Fibroblast of the aortic adventitia (primary cell): ENCODE measurements around the gene PLEKHA6. TPM values are rescaled to one million over a fixed set of nuclear protein-coding genes. Genes with fewer than 3 reads are reported as not detected.
A peak's percentile ranks its signal among the peaks of the same experiment; 100 is the strongest.

Source experiments
- DNase-seq: peaks from one replicate; pipeline ENCODE4 v3.0.0-alpha.2; 2010; ENCODE audit warnings: low read depth
- H3K4me3 ChIP-seq: 2 replicates; pipeline ENCODE4 v1.5.1; 2011; ENCODE audit warnings: low read depth, mild to moderate bottlenecking, control low read depth, low read length, moderate library complexity
- total RNA-seq: library from RNA; depleted of rRNA; stranded (reverse); fragments of >200 nt; gene quantifications from 2 replicates; pipeline ENCODE4 v1.2.3, GENCODE V29; 2012; ENCODE audit warnings: low replicate concordance
- TF ChIP-seq, protein P1 (sequence below): IDR thresholded peaks from 2 replicates; pipeline ENCODE4 v1.5.1; 2011; ENCODE audit warnings: mild to moderate bottlenecking, low read length, control low read depth, inconsistent platforms; ENCODE audit not compliant: insufficient read depth

The PLEKHA6 gene
- total RNA-seq, 1 donor, result 3.6 TPM

DNA sequence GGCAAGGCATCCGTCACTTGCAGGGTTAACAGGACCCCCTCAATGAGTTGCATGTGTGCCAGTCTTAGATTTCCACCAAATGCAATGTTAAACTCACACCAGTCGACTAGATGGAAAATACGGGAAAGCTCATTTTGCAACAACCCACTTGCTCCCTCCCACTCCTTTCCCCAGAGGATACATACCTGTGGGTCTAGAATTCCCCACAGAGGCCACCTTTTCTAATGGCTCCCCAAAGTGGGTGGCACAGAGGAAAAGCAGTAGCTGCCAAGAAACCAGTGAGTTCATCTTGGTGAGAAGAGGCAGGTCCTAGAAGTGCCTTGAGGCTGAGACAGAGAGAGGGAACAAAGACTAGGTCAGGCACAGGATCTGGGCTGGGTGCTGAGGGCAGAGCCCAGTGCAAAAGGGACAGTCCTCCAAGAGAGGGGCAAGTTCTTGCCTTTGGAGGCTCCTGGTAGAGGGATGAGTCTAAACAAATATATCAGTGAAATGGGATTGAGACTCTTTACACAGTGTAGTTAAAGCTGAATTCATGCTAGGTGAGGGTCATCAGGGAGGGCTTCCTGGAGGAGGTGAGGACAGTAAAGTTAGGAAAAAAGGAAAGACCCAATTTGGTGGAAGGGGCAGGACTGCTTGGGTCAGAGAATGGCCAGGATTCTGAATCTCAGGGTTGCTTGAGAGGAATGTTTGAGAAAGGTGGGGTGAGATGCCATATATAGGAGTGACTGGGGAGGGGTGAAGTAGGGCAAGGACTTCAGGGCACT is 167.0 kb downstream of the PLEKHA6 start:
- no peak for DNase-seq
- H3K4me3 ChIP-seq, result no peak overlapping the region
- TF ChIP-seq, protein P1, sequence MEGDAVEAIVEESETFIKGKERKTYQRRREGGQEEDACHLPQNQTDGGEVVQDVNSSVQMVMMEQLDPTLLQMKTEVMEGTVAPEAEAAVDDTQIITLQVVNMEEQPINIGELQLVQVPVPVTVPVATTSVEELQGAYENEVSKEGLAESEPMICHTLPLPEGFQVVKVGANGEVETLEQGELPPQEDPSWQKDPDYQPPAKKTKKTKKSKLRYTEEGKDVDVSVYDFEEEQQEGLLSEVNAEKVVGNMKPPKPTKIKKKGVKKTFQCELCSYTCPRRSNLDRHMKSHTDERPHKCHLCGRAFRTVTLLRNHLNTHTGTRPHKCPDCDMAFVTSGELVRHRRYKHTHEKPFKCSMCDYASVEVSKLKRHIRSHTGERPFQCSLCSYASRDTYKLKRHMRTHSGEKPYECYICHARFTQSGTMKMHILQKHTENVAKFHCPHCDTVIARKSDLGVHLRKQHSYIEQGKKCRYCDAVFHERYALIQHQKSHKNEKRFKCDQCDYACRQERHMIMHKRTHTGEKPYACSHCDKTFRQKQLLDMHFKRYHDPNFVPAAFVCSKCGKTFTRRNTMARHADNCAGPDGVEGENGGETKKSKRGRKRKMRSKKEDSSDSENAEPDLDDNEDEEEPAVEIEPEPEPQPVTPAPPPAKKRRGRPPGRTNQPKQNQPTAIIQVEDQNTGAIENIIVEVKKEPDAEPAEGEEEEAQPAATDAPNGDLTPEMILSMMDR, result no peak

DNA sequence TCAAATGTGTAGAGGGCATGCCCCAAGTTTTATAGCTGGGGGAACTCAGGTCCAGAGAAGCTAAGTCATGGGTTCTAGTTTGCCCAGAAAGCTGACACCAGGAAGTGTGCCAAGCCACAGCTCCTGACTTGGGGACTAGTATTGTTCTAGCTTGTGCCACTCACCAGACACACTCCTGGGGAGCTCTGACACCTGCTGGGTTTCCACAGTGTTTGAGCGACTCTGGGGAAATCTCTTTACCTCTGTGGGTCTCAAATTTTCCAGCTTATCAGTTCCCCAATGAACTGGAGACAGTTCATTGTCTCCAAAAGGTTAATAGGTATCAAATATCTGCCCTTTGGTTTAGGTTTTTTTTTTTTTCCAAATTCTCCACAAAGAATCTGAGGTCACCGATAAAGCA is 167.7 kb downstream of the PLEKHA6 start:
- TF ChIP-seq, protein P1, result no peak
- no peak overlapping the region for H3K4me3 ChIP-seq
- DNase-seq, result no peak

DNA sequence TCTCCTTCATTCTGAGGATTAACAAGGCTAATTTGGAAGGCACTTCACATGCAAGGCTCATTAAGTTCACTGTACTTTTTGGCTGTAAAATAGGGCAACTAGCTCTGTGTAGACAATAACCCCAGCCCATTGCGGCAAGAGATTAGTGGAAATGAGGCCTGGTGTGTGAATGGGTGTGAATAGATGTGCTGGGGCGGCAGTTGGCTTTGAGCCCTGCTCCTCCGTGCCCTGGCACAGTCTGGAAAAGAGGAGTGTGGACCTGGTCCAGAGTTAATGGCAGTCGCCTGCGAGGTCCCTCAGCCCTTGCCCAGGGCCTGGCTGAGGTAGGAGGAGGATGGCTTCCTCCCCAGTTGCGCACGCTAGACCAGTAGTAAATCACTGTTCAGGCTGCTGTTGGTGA is 168.3 kb downstream of the PLEKHA6 start:
- DNase-seq, result no peak
- TF ChIP-seq, protein P1, result no peak
- H3K4me3 ChIP-seq, result no peak overlapping the region

DNA sequence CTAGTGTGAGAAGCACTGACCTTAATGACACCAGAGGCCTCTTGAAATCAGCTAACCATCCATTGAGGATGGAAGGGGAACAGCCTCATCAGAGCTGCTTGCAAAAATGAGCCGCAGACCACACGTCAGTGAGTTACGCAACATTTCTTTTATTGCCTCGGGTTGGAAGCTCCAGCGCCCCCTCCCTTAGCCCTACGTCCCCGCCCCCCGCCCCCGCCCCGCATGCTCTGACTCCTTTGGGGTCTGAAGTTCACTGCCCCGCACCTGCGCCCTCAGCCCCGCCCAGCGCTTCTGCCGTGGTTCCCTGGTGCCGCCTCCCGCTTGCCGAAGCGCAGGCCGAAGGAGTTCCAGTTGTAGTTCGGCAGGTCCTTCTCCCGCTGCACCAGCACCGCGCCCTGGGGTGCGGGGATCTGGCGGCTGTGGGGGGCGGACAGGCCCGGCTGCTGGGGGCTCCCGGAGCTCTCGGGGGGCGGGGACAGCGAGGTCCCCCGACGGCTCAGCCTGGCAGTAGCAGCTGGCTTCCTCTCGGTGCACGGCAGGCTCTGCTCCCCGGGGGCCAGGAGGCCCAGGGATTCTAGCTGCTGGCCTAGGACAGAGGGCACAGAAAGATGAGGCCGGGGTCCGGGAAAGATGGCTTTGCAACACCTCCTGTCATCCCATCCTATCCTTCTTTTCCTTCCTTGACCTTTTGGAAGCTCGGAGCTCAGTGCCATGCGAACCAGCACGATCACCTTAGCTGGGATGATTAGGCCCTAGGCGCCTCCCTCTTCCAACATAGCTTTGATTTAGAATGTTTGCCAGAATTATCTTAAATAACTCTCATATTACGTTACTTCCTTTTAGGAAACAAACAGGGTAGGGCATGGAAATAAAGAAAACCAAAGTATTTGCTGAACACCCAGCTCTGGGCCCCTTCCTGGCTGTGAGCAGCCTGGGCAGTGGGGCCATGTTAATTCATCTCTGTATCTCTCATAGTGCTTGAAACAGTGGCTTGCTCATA is 169.2 kb downstream of the PLEKHA6 start:
- no peak overlapping the region for H3K4me3 ChIP-seq
- TF ChIP-seq, protein P1, result no peak
- DNase-seq, result peak; percentile 56

DNA sequence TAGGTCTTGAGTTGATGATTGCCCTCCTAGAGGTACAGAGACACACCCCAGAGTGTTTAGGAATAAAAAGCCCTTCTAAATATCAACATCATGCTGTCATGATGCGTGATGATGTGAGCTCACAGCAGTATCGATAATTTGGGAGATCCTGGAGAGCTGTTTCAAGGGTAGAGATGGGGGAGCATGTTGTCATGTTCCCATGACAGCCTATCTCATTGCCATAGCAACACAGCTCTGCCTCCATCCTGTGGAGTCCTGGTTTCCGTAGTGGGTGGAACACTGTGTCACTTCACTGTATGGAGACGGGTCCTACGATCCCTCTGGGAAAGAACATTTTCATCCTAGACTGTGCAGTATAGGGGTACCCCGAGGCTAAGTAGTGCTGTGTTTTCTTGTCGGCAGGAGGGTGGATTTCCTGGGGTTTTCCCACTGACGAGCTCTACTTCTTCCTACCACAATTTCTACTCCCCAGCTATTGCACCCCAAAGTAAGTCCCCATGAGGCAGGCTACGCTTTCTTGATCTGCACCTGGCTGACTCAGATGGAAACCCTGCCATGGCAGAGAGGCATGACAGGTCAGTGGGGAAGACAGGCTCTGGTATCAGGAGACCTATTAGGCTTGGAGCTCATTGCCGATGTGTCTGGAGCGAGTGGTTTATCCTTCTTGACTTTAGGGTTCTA is 170.6 kb downstream of the PLEKHA6 start:
- H3K4me3 ChIP-seq, result no peak overlapping the region
- DNase-seq, result no peak
- TF ChIP-seq, protein P1, result no peak

DNA sequence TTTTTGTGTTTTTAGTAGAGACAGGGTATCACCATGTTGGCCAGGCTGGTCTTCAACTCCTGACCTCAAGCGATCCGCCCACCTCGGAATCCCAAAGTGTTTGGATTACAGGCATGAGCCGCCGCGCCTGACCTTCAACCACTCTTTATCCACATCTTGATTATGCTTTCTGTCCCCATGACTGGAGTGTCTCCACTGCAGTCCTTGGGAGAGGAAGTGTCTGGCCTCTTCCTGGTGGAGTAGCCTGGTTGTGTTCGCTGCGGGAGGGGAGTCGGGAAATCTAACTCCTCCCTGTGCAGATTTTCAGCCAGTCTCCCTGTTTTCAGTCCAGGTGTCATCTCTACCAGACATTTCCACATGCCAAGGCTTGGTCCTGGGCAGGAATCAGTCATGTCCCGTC is 173.1 kb downstream of the PLEKHA6 start:
- no peak overlapping the region for H3K4me3 ChIP-seq
- no peak for DNase-seq
- TF ChIP-seq, protein P1, result no peak
